ENCODE data around the gene CRY1.
A peak's percentile ranks its signal among the peaks of the same experiment; 100 is the strongest.
"Not testable (repeated sequence)": the region's sequence is repeated elsewhere in the genome, so short reads cannot be mapped to it uniquely, and the experiment has no call there.

CRY1 gene

GRCh38 chr12:107064243-107064642 lies 29.1 kb downstream of the CRY1 start:
- DNase-seq (ENCODE audit: low read depth): no peak

GRCh38 chr12:107058190-107058589 lies 35.2 kb downstream of the CRY1 start:
- no peak for DNase-seq (ENCODE audit: low read depth)

- DNase-seq (ENCODE audit: low read depth): no peak
These were observed 36.1 kb downstream of the CRY1 start for GRCh38 chr12:107057071-107057834.

- no peak for DNase-seq (ENCODE audit: low read depth)
These were observed 39.6 kb downstream of the CRY1 start for GRCh38 chr12:107053709-107054108.

GRCh38 chr12:107045186-107045585 lies 48.2 kb downstream of the CRY1 start:
- DNase-seq (ENCODE audit: low read depth): no peak

GRCh38 chr12:107042801-107043200 lies 50.5 kb downstream of the CRY1 start:
- no peak for DNase-seq (ENCODE audit: low read depth)

GRCh38 chr12:107035733-107036132 lies 57.6 kb downstream of the CRY1 start:
- no peak for DNase-seq (ENCODE audit: low read depth)

GRCh38 chr12:107033758-107034739 lies 59.3 kb downstream of the CRY1 start:
- DNase-seq (ENCODE audit: low read depth): no peak

GRCh38 chr12:107032266-107032665 lies 61.1 kb downstream of the CRY1 start:
- DNase-seq (ENCODE audit: low read depth): no peak

- no peak for DNase-seq (ENCODE audit: low read depth)
These were observed 62.3 kb downstream of the CRY1 start for GRCh38 chr12:107031061-107031460.

- DNase-seq (ENCODE audit: low read depth): no peak
These were observed 64.3 kb downstream of the CRY1 start for GRCh38 chr12:107029081-107029480.

GRCh38 chr12:107027636-107028053 lies 65.7 kb downstream of the CRY1 start:
- DNase-seq (ENCODE audit: low read depth): peak; percentile 56

- no peak for DNase-seq (ENCODE audit: low read depth)
These were observed 66.3 kb downstream of the CRY1 start for GRCh38 chr12:107026806-107027635.

GRCh38 chr12:107026356-107026755 lies 67.0 kb downstream of the CRY1 start:
- not testable (repeated sequence) for DNase-seq (ENCODE audit: low read depth)

- DNase-seq (ENCODE audit: low read depth): no peak
These were observed 67.7 kb downstream of the CRY1 start for GRCh38 chr12:107025671-107026070.

- no peak for DNase-seq (ENCODE audit: low read depth)
These were observed 73.8 kb downstream of the CRY1 start for GRCh38 chr12:107019546-107019945.

- DNase-seq (ENCODE audit: low read depth): no peak
These were observed 76.3 kb downstream of the CRY1 start for GRCh38 chr12:107017042-107017441.

- no peak for DNase-seq (ENCODE audit: low read depth)
These were observed 79.3 kb downstream of the CRY1 start for GRCh38 chr12:107014055-107014454.

GRCh38 chr12:107012736-107013425 lies 80.5 kb downstream of the CRY1 start:
- no peak for DNase-seq (ENCODE audit: low read depth)

- DNase-seq (ENCODE audit: low read depth): no peak
These were observed 81.8 kb downstream of the CRY1 start for GRCh38 chr12:107011519-107011918.

GRCh38 chr12:107007411-107007810 lies 85.9 kb downstream of the CRY1 start:
- no peak for DNase-seq (ENCODE audit: low read depth)
